Stimulated activated CD8-positive, alpha-beta memory T cell treated with anti-CD3 and anti-CD28 coated beads, Interleukin-7, amount 100 ng/mL, for 1 hour (primary cell): Measurements from ENCODE around the gene LUC7L.
"Not testable (repeated sequence)": the region's sequence is repeated elsewhere in the genome, so short reads cannot be mapped to it uniquely, and the experiment has no call there.

Experiments used
- DNase-seq, 2 donors: peaks; one replicate each; pipeline ENCODE4 v3.0.0-alpha.2; 2020; ENCODE audit warnings: low read depth in 2 of 2

LUC7L gene, protein sequence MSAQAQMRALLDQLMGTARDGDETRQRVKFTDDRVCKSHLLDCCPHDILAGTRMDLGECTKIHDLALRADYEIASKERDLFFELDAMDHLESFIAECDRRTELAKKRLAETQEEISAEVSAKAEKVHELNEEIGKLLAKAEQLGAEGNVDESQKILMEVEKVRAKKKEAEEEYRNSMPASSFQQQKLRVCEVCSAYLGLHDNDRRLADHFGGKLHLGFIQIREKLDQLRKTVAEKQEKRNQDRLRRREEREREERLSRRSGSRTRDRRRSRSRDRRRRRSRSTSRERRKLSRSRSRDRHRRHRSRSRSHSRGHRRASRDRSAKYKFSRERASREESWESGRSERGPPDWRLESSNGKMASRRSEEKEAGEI

DNA sequence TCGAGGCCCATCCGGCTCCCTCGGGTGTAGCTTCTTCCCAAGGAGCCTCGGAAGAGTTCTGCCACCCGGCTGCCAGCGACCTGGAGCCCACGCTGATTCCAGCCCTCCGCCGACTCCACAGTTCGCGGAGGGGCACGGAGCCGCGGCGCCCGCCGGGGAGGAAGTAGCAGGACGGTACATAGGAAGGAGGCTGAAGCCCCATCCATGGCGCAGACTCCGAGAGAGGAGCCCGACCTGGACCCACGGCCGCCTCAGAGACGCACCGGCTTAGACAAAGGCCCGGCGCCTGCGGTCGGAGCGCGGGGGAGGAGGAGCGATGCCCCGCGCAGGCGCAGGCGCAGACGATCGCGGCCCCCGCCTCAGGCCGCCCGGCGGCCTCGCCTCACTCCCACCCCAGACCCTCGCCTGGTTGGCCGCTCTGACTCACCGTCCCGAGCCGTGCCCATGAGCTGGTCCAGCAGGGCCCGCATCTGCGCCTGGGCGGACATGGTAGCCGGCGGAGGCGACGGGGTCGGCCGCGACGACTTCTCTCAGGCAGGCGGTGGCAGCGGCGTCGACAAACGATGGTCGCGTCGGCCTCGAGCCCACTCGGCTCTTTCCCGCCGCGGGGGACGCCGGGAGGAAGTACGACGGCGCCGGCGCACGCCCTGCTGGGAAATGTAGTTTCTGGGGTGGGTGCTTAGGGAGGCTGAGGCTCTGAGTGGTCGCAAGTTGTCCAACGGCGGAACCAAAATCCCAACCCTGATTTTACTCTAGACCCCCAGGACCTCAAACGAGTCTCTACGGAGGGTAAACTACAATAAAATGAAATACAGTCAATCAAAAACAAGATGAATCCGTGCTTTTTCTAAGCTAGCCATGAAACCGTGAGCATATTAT is at the start of gene LUC7L:
Gene LUC7L, minus strand, starts transcription at position 598 of the 879 bp plus-strand sequence. Its CDS starts 110 bp downstream, at position 488.
- peak; percentile 67 to 71 for DNase-seq

DNA sequence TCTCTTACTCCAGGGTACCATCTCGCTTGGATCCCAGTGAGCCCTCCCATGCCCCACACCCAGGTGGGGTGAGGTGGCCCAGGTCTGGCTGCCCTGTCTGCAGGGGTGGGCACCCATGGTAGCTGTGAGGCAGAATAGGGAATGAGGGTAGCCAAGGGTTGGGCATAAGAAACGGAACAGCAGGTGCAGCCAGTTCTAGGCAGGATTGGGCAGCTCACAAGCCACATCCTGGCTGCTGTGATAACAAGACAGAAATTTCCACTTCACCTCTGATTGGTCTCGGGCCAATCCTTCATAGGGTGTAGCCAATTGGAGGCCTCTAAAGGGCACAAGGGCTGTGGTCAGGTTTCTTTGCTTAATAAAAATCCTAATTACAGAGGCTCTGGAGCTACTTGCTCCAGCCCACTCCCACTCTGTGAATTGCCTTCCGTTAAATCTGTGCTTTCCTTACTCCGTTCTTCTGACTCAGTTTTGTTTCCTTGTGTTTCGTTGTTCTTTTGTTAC is 49.7 kb upstream of the LUC7L start:
- DNase-seq: no peak

DNA sequence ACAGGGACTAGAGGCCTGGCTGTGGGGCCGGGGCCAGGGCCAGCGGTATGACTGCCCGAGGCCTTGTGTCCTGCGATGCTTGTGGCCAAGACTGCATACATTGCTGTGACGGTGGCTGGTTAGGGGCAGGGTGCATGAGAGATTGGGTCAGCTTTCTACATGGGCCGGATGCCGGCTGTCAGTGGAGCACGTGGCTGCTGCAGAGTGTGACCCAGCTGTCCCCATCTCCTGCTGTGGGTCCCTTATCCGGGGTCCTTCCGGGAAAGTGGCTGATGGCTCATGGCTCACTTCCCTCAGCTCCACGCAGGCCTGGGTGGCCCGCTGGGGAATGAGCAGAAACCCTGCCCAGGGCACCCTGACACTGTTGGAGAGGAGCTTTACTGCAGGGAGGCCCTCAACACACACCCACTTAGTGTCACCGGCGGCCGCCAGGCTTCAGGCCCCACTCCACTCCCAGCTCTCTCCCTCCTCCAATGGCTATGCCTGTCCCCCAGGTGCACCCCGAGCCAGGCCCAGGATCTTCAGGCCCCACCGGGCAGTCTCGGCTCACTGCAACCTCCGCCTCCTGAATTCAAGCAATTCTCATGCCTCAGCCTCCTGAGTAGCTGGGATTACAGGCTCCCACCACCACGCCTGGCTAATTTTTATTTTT is 47.3 kb upstream of the LUC7L start:
- no peak for DNase-seq

DNA sequence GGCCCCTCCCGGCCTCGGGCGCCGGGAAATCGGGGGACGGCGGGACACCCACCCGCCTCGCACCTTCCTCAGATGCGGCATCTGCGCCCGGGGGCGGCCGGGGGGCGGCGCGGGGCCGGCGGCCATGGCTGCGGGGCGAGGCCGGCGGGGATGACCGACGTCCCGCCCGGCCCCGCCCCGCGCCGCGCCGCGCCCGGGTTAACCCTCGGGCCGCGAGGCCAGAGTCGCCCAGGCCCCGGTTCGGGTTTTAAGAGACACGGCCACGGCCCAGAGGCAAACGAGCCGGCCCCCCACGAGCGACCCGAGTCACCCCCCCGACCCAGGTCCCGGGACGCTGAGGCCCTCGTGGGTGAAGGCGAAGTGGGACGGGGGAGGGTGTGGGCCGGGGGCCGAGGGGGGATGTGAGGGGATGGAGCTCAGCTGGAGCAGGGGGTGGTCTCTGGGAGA is 46.6 kb upstream of the LUC7L start, which contains the start of gene RGS11:
Gene RGS11, minus strand, starts transcription at position 159 of the 447 bp plus-strand sequence. Its CDS starts 33 bp downstream, at position 126.
- no peak for DNase-seq

DNA sequence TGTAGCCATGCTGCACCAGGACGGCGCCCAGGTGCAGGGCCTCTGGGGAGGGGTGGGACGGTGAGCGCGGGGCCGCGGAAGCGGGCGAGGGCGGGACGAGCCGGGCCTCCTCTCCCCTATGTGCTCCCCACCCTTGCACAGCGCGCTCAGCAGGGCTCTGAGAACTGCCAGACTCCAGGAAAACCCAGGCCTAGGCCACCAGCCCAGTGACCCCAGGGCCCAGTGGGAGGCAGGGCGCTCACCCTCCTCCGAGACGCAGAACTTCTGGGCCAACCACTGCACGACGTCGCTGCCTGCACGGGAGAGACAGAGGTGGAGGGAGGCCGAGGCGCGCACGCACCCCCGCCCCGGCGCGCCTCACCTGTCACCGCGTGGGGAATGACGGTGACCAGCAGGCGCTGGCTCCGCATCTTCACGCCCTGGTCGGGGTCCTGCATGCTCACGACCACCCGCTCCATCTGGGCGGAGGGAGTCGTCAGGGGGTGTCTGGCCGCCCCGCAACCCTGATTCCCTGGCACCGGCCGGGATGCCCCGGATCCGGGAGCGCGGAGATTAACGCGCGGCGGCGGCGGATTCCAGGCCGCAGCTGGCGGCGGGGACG is 45.9 kb upstream of the LUC7L start:
- no peak for DNase-seq

DNA sequence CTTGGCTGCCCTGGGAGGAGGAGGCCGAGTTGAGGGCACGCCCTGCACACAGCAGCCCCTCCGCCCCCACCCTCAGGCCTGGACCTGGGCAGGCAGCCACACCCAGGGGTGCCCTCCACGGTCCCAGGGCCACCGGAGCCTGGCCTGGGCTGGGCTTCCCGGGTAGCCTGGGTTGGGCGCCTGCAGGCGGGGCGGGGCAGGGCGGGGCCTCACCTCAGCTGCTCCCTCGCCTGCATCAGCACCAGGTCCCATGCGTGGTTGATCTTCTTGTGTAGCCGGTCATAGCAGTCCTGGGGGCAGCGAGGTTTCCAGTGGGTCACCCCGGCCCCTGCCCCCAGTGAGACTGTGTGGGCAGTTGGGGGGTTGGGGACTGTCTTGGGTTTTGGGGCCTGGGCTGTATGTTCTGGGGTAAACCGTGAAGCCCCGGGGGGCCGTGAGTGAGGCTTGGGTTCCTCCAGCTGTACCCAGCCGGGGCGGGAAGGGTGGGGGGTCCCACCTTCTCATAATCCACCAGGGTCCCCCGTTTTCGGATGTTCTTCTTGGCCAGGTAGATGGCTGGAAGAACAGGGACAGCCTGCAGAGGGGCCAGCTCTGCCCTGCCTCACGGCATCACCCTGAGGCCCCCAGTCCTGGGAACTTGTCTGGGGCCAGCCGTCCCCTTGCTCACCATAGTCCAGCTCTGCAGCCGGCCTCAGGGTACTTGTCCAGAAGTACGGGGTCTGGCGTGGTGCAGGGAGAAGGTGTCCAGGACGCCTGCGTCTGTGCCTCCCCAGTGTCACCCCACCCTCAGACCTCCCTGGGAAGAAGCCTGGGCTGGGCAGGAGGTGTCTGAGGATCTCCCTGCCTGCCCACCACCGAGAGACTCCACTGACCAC is 44.5 kb upstream of the LUC7L start:
- DNase-seq: no peak

DNA sequence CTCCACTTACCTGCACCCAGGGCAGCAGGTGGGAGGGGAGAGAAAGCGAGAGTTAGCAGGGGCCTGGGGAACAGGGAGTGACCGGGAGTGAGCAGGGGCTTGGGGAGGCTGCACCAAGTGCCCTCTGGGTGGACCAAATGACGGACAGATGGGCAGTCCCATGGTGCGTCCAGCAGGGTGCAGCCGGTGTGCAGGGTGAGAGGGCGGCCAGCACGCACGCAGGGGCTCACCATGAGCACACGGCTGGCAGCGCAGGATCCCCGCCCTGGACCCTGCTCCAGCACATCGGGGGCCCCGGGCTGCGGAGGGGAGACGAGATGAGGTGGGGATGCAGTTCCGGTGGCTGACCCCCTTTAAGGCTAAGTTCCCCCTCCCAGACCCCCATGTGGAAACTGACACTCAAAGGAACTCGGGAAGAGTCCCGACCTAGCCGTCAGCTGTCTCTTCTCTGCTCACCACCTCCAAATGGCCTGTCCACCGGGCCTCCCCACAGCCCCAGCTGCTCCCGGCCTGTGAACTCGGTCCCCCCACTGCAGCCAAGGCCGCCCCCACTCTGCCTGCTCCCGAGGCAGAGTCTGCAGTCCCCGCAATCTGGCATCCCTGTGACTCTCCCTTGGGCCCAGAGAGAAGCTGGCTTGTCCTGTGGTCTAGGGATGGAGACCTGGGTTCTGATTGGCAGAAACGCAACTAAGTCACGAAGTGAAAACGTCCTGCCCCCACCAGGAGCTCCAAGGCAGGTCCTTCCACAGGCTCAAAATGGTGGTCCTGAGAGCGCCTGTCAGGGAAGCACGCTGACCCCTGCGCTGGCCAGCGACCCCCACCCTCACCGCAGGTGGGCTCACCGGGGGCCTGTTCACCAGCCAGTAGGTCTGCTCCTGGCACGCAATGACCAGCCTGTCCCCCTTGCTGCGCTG is 43.6 kb upstream of the LUC7L start:
- no peak for DNase-seq

DNA sequence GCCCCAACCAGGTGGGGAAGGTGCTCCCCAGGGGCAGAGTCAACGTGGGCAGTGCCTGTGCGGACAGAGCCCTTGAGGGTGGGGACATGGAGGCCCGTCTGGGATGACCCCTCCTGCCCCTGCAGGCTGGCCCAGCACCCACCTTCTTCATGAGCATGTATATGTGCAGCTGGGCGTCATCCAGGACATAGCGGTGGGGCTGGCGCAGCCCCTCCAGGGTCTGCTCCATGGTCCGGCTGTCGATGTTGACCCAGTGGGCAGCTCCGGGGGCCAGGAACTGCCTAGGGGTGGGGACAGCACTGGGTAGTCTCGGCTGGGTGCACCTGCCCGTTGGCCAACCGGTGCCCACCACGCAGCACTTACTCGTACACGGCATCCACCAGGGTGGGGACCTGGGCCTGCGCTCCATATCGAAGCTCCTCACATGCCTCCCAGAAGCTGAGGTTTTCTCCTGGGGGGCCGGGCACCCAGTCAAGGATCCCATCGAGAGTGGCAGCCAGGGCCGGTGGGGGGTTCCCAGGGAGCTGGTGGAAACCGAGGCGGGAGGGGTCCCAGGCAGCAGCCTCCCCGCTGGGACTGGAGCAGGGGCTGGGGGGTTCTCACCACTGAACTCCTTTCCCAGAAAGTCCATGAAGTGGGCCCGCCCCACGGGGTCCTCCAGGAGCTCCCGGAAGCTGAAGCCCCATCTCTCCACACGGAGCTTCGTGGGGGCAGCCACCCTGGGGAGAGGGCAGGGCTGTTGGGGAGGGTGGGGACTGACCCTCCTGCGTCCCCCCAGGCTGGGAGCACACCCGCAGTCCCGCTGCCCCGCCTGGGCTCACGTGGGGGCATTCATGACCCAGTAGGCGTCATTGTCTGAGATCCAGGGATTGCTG is 41.4 kb upstream of the LUC7L start:
- DNase-seq: no peak

DNA sequence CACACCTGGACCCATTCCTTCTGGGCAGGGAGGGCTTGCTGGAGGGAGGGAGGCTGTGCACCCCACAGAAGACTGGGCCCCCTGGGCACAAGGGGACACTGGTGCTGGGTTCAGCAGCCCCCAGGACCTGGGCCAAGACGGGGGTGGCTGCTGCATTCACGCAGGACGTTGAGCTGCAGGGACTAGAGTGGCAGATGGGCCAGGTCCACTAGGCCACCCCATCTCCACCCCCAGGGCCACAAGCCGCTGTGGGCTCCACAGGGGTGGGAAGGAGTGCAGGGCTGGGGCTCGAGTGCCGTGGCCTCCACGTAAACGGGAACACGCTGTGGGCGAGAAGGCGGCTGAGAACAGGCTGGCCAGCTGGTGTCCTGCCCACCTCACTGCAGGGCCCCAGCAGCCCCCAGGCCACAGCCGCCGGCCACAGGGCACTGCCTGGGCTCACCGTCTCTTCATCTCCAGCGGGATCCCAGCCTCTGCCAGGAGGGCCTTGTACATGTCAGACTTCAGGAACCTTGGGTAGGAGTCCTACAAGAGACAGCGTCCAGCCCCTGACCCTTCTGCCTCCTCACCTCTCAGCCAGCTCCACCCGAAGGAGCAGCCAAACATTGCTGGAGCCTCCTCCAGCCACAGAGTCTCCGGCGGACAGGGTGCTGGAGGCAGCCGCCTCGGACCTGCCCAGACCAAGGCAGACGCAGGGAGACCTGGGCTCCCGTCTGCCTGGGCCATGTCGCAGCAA is 40.0 kb upstream of the LUC7L start:
- no peak for DNase-seq

DNA sequence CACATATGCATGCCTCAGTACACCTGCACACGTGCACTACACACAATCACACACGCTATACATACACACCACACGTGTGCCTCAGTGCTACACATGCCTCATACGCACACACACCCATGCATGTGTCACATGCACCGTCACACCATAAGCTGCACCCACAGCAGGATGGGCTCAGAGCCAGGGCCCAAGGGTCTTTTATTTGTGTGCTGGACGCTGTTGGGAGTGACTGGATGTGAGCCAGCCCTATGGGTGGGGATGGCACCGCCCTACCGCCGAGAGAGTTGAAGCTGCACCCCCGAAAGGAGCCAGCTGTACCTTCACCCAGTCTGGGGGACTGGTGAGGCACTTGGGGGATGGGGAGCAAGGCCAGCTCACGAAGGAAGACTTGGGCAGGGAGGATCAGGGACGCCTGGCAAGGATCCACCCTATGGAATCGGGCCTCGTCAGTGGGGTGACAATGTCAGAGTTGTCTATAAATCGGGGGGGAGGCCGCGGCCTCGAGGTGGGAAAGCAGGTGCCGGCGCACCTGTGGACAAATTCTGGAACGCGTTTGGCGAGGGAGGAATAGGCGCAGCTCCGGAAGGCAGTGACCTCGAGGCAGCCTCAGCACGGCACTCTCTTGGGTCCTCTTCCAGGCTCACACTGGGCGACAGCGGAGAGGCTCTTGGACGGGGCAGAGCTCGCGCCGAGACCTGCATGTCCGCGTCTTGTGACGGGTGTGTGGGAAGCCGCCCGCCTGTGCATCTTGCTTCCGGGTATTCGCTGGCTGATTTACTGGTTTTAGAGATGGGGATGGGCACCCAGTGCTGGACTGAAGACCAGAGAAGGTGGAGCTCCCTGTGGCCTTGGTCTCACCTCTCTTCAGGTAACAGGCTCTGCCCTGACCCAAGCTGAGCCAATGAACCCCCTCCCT is 39.1 kb upstream of the LUC7L start:
- no peak for DNase-seq

DNA sequence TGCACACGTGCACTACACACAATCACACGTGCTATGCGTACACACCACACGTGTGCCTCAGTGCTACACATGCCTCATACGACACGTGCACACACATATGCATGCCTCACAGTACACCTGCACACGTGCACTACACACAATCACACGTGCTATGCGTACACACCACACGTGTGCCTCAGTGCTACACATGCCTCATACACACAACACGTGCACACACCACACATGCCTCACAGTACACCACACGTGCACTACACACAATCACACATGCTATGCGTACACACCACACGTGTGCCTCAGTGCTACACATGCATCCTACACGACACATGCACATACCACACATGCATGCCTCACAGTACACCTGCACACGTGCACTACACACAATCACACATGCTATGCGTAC is 38.3 kb upstream of the LUC7L start:
- not testable (repeated sequence) for DNase-seq

DNA sequence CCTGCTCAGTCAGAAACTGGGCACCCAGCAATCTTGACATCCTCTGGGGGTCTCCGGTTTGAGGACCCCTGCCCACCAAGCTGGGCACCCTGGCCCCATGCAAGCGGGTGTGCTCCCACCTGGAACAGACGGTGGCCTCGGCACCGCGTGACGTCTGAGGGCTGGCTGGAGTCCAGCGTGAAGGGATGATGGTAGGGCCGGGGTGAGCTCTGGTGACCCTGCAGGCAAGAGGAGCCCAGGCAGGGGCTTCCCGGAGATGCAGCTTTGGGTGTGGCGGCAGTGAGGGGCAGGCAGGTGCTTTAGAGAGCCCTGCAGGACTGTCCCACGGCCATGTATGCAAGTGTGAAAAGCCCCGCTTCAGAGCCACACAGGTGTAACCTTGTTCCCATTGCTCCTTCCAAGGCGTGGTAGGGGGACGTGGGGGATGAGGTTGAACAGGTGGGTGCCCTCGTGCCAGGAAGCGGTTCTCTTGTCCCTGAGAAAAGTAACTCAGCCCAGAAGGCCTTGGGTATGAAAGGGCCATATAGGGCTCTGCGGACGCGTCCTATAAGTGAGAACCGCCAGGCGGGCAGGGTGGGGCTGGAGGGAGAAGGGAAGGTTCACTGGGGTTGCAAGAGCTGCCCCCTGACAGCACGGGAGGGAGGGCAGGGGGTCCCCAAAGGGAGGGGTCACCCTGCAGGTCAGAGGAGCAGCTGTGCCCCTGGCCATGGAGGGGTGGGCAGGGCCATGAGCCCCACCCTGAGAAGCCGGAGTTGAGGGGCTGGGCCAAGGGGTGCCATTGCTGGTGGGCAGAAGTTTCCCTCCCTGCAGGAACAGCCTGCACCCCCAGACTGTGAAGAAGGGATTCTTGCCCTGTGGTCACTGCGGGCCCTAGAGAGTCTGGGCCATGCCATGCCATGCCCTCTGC is 37.3 kb upstream of the LUC7L start:
- no peak for DNase-seq

DNA sequence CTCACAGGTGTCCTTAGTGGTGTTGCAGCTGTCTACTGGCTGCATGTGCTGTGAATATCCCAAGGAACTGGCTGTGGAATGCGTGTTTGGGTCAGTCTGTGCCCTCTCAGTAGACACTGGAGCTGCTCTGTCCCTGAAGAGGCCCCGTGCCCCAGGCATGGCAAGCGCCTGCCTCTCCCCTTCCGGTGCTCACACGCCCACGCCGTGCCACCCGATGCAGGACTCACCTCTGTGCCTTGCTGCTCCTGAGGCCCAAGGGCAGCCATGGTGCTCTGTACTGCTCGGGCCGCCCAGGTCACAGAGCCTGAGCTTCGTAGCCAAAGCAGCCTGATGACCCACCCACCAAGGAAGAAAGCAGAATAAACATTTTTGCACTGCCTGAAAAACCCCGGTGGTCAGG is 36.5 kb upstream of the LUC7L start:
- no peak for DNase-seq

DNA sequence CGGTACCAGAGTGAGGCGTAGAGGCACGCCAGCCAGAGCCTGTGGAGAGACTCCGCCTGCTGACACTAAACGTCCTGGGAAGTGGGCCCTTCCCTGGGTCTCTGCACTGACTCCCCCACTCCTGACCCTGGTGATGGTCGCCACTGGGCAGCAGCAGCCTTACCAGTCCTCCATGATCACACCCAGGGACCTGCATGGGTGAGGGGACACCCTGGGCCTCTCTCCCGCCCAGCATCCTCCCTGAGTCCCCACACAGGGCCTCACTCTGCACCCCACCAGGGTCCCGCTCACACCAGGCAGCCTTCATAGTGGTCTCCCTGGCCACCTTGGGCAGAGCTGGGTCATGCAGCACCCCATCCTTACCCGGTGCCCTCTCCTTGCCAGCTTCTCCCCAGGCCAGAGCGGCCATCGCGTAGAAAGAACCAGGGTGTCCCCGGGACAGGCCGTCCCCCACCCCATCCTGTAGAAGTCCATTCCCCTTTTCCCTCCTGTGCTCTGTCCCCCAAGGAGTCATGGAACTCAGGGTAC is 35.8 kb upstream of the LUC7L start:
- no peak for DNase-seq

DNA sequence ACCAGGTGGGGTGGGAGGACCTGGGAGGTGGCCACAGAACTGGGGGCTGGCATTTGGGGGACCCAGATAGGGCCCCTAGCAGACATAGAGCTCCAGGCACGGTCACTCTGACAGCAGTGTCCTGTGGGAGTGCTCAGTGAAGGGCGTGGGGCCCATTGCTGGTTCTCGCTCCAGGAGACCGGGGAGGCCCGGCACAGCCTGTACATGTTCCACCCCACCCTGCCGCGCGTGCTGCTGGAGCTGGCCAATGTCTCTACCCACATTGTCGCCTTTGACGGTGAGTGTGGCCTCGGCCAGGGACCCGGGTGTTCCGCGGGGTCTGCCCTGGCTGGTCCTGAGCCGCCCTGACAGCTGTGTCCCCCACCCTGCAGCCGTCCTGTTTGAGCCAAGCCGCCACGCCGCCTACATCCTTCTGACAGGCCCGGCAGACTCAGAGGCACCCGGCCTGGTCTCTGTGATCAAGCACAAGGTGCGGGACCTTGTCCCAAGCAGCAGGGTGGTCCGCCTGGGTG is 35.2 kb upstream of the LUC7L start:
- DNase-seq: no peak
